AG09319 (cell line): ENCODE measurements around the gene WFDC1.

Experiments
- DNase-seq: peaks from one replicate; pipeline ENCODE4 v3.0.0-alpha.2; 2010; ENCODE audit warnings: low read depth; ENCODE audit errors: extremely low read depth
- TF ChIP-seq, protein P1 (sequence below): IDR thresholded peaks from 2 replicates; pipeline ENCODE4 v1.5.1; 2011; ENCODE audit warnings: low read depth, mild to moderate bottlenecking, inconsistent platforms, low read length, moderate library complexity

The WFDC1 gene

DNA sequence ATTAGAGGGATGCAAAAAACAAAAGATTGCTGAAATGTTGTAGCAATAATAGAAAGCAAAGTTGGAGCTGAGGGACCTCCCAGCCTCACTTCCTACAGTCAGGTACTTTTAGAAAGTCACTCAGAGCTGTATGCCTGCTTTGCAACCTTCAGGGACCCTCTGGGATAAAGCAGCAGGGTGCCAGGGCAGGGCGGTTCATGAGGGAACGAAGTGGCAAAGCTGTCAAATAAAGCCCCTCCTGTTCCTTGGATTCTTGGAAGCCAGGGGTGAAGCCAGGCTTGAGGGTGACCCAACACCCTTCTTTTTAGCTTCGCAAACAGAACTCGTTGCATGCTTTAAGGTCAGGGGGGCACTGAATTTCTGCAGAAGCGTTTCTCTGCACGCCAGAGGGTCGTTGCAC lies 74.4 kb downstream of the WFDC1 start:
- TF ChIP-seq, protein P1, sequence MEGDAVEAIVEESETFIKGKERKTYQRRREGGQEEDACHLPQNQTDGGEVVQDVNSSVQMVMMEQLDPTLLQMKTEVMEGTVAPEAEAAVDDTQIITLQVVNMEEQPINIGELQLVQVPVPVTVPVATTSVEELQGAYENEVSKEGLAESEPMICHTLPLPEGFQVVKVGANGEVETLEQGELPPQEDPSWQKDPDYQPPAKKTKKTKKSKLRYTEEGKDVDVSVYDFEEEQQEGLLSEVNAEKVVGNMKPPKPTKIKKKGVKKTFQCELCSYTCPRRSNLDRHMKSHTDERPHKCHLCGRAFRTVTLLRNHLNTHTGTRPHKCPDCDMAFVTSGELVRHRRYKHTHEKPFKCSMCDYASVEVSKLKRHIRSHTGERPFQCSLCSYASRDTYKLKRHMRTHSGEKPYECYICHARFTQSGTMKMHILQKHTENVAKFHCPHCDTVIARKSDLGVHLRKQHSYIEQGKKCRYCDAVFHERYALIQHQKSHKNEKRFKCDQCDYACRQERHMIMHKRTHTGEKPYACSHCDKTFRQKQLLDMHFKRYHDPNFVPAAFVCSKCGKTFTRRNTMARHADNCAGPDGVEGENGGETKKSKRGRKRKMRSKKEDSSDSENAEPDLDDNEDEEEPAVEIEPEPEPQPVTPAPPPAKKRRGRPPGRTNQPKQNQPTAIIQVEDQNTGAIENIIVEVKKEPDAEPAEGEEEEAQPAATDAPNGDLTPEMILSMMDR: no peak
- no peak for DNase-seq

DNA sequence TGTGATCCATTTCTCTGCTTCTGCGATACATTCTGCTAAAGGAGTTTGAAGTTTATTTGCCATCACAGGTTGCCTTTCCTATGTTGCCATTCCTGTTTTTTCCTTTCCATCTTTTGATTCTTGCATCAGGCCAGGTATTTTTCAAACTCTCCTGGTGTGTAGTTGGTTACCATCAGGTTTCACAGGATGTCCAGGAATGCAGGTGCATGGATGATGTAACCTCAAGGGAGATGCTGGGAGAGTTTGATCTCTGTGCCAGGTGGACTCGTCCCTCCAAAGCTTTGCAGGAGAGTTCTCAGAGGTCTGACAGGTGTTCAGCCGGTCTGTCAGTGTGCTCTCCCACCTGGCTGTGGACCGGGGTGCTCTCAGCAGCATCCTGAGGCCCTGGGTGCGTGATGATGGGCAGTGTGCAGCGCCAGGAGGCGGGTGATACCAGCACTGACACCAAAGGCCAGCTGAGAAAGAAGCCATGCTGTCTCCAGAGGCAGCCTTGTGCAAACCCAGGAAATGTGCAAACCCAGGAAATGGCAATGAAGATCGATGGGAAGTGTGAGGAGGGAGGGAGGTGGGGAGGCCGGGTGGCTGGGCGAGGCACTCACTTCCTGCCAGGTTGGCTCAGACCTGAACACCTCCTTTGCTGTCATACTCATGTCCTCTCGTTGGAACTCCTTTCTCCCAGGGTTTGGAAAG lies 75.4 kb downstream of the WFDC1 start:
- TF ChIP-seq, protein P1: no peak
- no peak for DNase-seq

DNA sequence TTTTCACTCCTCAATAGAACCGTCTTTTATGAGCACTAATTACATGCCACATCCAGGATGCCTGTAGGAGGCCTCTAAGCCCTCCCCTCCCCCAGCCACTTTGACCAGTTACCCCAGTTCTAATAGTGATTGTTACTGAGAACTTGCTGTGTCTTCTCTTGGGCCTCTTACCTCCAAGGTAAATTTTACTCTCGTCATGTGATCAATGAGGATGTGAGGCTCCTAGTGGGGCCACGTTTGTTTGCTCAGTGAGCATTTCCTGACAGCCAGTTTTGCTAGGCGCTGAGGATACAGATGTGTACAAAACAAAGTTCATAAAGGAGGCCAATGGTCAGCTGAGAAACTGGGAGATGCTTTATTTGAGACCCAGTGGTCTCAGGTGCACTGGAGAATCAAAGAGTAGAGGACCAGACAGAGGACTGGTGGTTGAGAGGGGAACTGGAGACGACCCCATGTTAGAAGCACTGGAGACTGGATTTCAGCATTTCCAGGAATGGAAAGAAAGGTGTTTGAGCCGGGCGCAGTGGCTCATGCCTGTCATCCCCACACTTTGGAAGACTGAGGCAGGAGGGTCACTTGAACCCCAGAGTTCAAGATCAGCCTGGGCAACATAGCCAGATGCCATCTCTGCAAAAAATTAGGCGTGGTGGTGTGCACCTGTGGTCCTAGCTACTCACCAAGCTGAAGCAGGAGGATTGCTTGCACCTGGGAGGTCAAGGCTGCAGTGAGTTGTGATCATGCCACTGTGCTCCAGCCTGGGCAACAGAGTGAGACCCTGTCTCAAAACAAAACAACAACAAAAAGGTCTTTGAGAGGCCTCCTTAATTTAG lies 76.3 kb downstream of the WFDC1 start:
- DNase-seq: no peak

DNA sequence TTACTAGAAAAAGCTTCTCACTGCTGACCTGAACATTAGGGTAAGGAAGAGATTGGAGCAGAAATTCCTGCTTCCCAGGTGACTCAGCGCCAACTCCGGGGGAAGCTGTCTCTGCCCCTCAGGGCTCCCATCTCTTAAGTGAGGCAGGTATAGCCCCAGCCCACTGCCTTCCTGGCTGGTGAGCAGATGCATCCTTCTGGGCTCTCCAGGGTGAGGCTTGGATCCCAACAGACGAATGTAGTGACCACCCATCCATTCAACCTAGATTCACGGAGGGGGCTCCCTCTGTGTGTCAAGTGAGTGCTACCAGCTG lies 76.8 kb downstream of the WFDC1 start:
- no peak for DNase-seq
- TF ChIP-seq, protein P1: no peak

More for the DNA sequence above, 76.3 kb downstream of the WFDC1 start:
- TF ChIP-seq, protein P1: no peak

DNA sequence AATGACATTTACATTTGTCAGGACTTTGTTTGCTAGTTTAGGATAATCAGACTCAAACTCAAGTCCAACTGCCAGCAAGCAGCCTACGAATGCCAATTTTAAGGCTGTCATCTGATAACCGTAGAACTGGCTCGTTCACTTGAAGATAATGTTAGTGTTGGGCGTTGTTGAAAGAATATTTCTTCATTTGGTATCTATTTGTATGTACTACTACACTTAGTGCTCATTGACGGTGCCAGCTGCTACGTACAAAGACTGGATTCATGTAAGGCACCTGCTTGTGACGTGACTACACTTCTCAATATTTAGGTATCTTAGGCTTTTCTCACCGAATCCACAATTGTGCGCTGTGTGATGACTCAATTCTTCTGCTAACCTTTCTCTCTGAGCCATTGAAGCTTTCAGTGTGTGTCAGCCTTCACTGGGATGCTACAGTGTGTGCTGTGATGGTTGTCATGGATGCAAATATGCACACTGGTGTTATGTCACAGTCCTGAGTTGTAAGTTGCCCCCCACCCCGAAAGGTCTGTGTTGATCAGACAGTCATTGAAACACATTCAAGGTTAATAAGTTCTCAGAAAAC lies 79.3 kb downstream of the WFDC1 start:
- DNase-seq: no peak
- TF ChIP-seq, protein P1: no peak

DNA sequence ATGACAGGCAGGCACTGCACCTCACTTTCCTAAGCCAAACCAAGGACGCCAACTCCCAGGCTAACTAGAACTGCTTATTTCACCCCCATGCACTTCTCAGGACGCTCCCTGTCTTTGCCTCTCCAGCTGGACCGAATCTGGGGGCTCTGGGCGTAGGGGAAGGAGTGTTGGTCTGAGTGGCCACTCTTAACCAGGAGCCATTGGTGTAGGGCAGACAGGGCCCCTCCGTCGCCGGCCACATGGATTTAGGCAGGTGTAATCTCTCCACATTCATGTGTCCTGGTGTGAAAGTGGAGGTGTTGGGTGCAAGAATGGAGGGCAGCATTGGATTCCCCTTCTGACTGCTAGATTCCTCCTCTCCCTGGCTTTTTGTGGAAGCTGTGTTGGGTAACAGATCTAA lies 83.4 kb downstream of the WFDC1 start:
- TF ChIP-seq, protein P1: no peak
- no peak for DNase-seq

DNA sequence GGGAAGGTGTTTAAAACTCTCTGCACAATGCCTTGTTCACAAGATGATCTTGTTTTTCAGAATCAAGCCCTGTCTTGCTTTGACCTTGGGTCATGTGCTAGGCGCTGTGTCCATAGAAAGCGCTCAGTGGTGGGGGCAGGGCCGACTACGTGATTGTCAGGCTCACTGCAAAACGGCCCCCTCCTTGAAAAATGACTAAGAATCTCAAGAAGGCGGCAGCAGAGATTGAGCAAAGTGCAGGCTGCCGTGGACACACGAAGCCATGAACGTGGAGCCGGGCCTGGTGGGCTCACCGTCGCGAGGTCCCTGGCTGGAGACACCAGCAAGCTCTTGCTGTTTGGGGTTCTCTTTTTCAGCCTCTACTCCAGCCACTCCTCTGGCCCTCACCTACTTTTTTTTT lies 83.9 kb downstream of the WFDC1 start:
- no peak for DNase-seq
- TF ChIP-seq, protein P1: no peak
